Choroid plexus epithelial cell (primary cell): ENCODE data around the gene DNAJC16.

Experiments
- DNase-seq: peaks from one replicate; pipeline ENCODE4 v3.0.0-alpha.2; 2010; ENCODE audit warnings: low read depth
- H3K4me3 ChIP-seq: 2 replicates; pipeline ENCODE4 v1.5.1; 2011; ENCODE audit warnings: low read depth, mild to moderate bottlenecking, control low read depth, low read length, moderate library complexity
- CTCF ChIP-seq: conservative IDR thresholded peaks from 2 replicates; pipeline ENCODE4 v1.5.1; 2011; ENCODE audit warnings: low read depth, mild to moderate bottlenecking, control low read depth, inconsistent platforms, low read length, moderate library complexity

Gene DNAJC16

GRCh38 chr1:15620155-15620545 is 93.5 kb downstream of the DNAJC16 start:
- TF ChIP-seq CTCF: no peak
- no peak overlapping the region for H3K4me3 ChIP-seq
- peak; percentile 74 for DNase-seq

GRCh38 chr1:15620902-15621682 is 94.4 kb downstream of the DNAJC16 start:
- no peak overlapping the region for H3K4me3 ChIP-seq
- no peak for TF ChIP-seq CTCF

GRCh38 chr1:15621975-15622374 is 95.3 kb downstream of the DNAJC16 start:
- no peak overlapping the region for H3K4me3 ChIP-seq
- no peak for TF ChIP-seq CTCF
- peak; percentile 57 for DNase-seq

More at GRCh38 chr1:15620902-15621682, 94.4 kb downstream of the DNAJC16 start:
- no peak for DNase-seq

- no peak overlapping the region for H3K4me3 ChIP-seq
- DNase-seq: no peak
- TF ChIP-seq CTCF: no peak
These were observed 96.2 kb downstream of the DNAJC16 start for GRCh38 chr1:15622712-15623373.

- no peak for DNase-seq
- no peak overlapping the region for H3K4me3 ChIP-seq
These were observed 96.8 kb downstream of the DNAJC16 start for GRCh38 chr1:15623435-15623834.

GRCh38 chr1:15624133-15624714 is 97.6 kb downstream of the DNAJC16 start:
- TF ChIP-seq CTCF: no peak
- DNase-seq: no peak
- no peak overlapping the region for H3K4me3 ChIP-seq

More at GRCh38 chr1:15623435-15623834, 96.8 kb downstream of the DNAJC16 start:
- TF ChIP-seq CTCF: no peak
